Thymus (tissue), 11 donors: Measurements from ENCODE around the gene TEAD1. TPM values are rescaled to one million over a fixed set of nuclear protein-coding genes. Genes with fewer than 3 reads are reported as not detected.

Experiments
- DNase-seq, 9 donors: peaks; one replicate each; pipeline ENCODE4 v3.0.0-alpha.2; 2013; ENCODE audit warnings: low spot score in 9 of 9, low read depth in 6 of 9, missing footprints in 1 of 9
- H3K27ac ChIP-seq, 2 donors: one replicate each; pipeline ENCODE4 v1.5.1; 2013; ENCODE audit warnings: control low read depth in 1 of 2, low read depth in 1 of 2, low read length in 1 of 2, mild to moderate bottlenecking in 1 of 2, moderate library complexity in 1 of 2
- H3K27me3 ChIP-seq, 2 donors: one replicate each; pipeline ENCODE4 v1.5.1; 2013; ENCODE audit warnings: low read length in 1 of 2; ENCODE audit not compliant: control insufficient read depth in 2 of 2, insufficient read depth in 1 of 2
- H3K36me3 ChIP-seq, 2 donors: one replicate each; pipeline ENCODE4 v1.5.1; 2013; ENCODE audit warnings: low read length in 1 of 2, mild to moderate bottlenecking in 1 of 2, moderate library complexity in 1 of 2; ENCODE audit not compliant: control insufficient read depth in 2 of 2, insufficient read depth in 2 of 2
- H3K4me1 ChIP-seq, 2 donors: one replicate each; pipeline ENCODE4 v1.5.1; 2013; ENCODE audit warnings: low read length in 2 of 2; ENCODE audit not compliant: control insufficient read depth in 2 of 2, insufficient read depth in 2 of 2
- H3K4me3 ChIP-seq, 2 donors: one replicate each; pipeline ENCODE4 v1.5.1; 2013; ENCODE audit warnings: low read length in 2 of 2, control low read depth in 1 of 2, mild to moderate bottlenecking in 1 of 2
- H3K9me3 ChIP-seq, 2 donors: one replicate each; pipeline ENCODE4 v1.5.1; 2013; ENCODE audit warnings: low read length in 1 of 2, mild to moderate bottlenecking in 1 of 2; ENCODE audit not compliant: control insufficient read depth in 2 of 2, insufficient read depth in 1 of 2
- WGBS: extraction: QIAGEN DNeasy Blood & Tissue Kit; methylation state at CpG from one replicate; pipeline ENCODE4 v1.1.7; 2013; 5-methylcytosine and 5-hydroxymethylcytosine counted together
- polyA plus RNA-seq: library from polyadenylated mRNA; stranded (reverse); fragments of 200-250 nt; gene quantifications from one replicate; pipeline ENCODE4 v1.2.3, GENCODE V29; 2013
- total RNA-seq: library from RNA; stranded (reverse); fragments of 120-200 nt; gene quantifications from one replicate; pipeline ENCODE4 v1.2.4, GENCODE V29; 2013
- donor health status: healthy.

TEAD1 gene
- total and polyA plus RNA-seq, 2 donors = 3.7 to 5.4 TPM

GRCh38 chr11:12794576-12795230, 120.5 kb downstream of the TEAD1 start:
- H3K9me3 ChIP-seq = no peaks in the 10 kb centered on the region
- H3K27ac ChIP-seq = no peak overlapping the region
- H3K4me3 ChIP-seq = no peak overlapping the region
- H3K4me1 ChIP-seq = no peaks in the 10 kb centered on the region
- H3K36me3 ChIP-seq = no peaks in the 10 kb centered on the region
- WGBS = 95% methylated on average over 7 of the region's 7 CpGs
- H3K27me3 ChIP-seq = no peaks in the 10 kb centered on the region
- no peak for DNase-seq

GRCh38 chr11:12797996-12798395, 123.8 kb downstream of the TEAD1 start:
- DNase-seq = no peak
- WGBS = 83% methylated on average over 3 of the region's 3 CpGs
- no peaks in the 10 kb centered on the region for H3K4me1 ChIP-seq
- H3K27ac ChIP-seq = no peak overlapping the region
- no peaks in the 10 kb centered on the region for H3K9me3 ChIP-seq
- no peak overlapping the region for H3K4me3 ChIP-seq
- H3K27me3 ChIP-seq = peaks cover 0 to 14% of the 10 kb centered on the region in 2 donors
- no peaks in the 10 kb centered on the region for H3K36me3 ChIP-seq

DNA sequence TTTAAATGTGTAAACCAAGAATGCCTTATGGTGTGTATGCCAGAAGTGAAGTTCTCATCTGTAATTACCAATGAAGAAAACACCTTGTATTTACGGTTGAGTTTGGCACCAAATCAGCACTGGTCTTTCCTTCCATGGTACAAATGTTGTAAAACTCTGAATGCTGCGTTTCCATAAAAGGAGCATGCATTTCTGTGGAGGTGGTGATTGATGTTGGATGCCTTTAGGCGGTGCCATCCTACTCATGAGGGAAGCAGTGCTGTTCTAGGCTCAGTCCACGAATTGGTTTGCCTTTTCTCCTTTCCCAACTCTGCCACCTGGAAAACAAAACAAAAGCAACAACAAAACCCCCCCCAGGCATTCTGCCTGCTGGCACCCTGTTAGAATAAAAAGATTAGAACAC, 124.4 kb downstream of the TEAD1 start:
- Histone ChIP-seq H3K36me3 (no peaks in the 10 kb centered on the region), H3K4me3 (no peak overlapping the region), H3K9me3 (no peaks in the 10 kb centered on the region), H3K4me1 (no peaks in the 10 kb centered on the region), H3K27ac (no peak overlapping the region), H3K27me3 (peaks cover 0 to 17% of the 10 kb centered on the region in 2 donors)
- 81% methylated on average over 4 of the region's 4 CpGs for WGBS
- DNase-seq = no peak

- H3K27ac ChIP-seq = no peak overlapping the region
- H3K4me1 ChIP-seq = no peaks in the 10 kb centered on the region
- H3K27me3 ChIP-seq = peaks cover 0 to 18% of the 10 kb centered on the region in 2 donors
- WGBS = 71% methylated on average over 4 of the region's 4 CpGs
- DNase-seq = no peak
- H3K9me3 ChIP-seq = no peaks in the 10 kb centered on the region
- H3K36me3 ChIP-seq = no peaks in the 10 kb centered on the region
- H3K4me3 ChIP-seq = no peak overlapping the region
These were observed 125.2 kb downstream of the TEAD1 start for GRCh38 chr11:12799334-12799835.

GRCh38 chr11:12800032-12800671, 125.9 kb downstream of the TEAD1 start:
- WGBS = 17% methylated on average over 8 of the region's 8 CpGs
- no peak overlapping the region for H3K27ac ChIP-seq

GRCh38 chr11:12800871-12801270, 126.7 kb downstream of the TEAD1 start:
- DNase-seq = no peak
- H3K27me3 ChIP-seq = peaks cover 0 to 18% of the 10 kb centered on the region in 2 donors
- no peak overlapping the region for H3K4me3 ChIP-seq
- no peaks in the 10 kb centered on the region for H3K36me3 ChIP-seq
- H3K9me3 ChIP-seq = no peaks in the 10 kb centered on the region
- H3K4me1 ChIP-seq = no peaks in the 10 kb centered on the region
- WGBS = 35% methylated on average over 2 of the region's 2 CpGs
- no peak overlapping the region for H3K27ac ChIP-seq

More at GRCh38 chr11:12800032-12800671, 125.9 kb downstream of the TEAD1 start:
- H3K4me3 ChIP-seq = no peak overlapping the region
- no peaks in the 10 kb centered on the region for H3K9me3 ChIP-seq
- no peaks in the 10 kb centered on the region for H3K4me1 ChIP-seq
- H3K27me3 ChIP-seq = peaks cover 0 to 18% of the 10 kb centered on the region in 2 donors
- H3K36me3 ChIP-seq = no peaks in the 10 kb centered on the region
- no peak for DNase-seq

DNA sequence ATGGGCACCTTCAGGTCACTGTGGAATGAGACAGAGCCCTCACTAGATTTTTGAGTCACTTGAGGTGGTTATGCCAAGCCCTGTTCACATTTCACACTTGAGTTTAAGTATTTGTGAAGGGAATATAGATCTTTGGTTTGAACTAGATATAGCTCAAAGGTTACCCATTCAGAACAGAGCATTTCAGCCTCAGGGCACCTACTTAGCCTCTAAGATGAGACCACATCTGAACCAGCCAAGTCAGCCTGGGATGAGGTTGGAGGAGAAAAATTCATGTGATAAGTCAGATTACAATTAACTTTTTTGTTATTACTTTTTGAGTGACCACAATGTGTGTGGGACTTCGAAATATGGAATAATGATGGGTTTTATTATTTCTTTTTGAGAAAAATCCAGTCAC, 127.8 kb downstream of the TEAD1 start:
- 89% methylated on average over 1 of the region's 1 CpG for WGBS
- Histone ChIP-seq H3K4me3 (no peak overlapping the region), H3K4me1 (no peaks in the 10 kb centered on the region), H3K9me3 (no peaks in the 10 kb centered on the region), H3K27ac (no peak overlapping the region), H3K36me3 (no peaks in the 10 kb centered on the region), H3K27me3 (peaks cover 0 to 18% of the 10 kb centered on the region in 2 donors)
- no peak for DNase-seq

- no peaks in the 10 kb centered on the region for H3K9me3 ChIP-seq
- H3K4me1 ChIP-seq = no peaks in the 10 kb centered on the region
- DNase-seq = peak in 1 of 9 donors; percentile 7
- 76% methylated on average over 16 of the region's 16 CpGs for WGBS
- peaks cover 0 to 18% of the 10 kb centered on the region in 2 donors for H3K27me3 ChIP-seq
- H3K4me3 ChIP-seq = no peak overlapping the region
- H3K36me3 ChIP-seq = no peaks in the 10 kb centered on the region
- H3K27ac ChIP-seq = peak overlapping the region in 1 of 2 donors; percentile 34
These were observed 128.3 kb downstream of the TEAD1 start for GRCh38 chr11:12802418-12803085.
